Transverse colon (tissue), 4 donors: ENCODE measurements around the gene HPCAL1.

Source experiments
- CTCF ChIP-seq, 5 experiments: fragments of 200-600 bp in 3 of 5; fragments of 450-650 bp in 2 of 5; sonication (generic) in 3 of 5; IDR thresholded peaks; 1 replicate in 2 of 5; 2 replicates in 3 of 5; pipeline ENCODE4 v1.5.1; 2016 to 2017; ENCODE audit warnings: antibody characterized with exemption in 5 of 5, inconsistent platforms in 3 of 5, mild to moderate bottlenecking in 2 of 5, moderate library complexity in 1 of 5
- POLR2A ChIP-seq: fragments of 450-650 bp; IDR thresholded peaks from one replicate; pipeline ENCODE4 v1.6.1; 2016; ENCODE audit warnings: antibody characterized with exemption, mild to moderate bottlenecking, moderate library complexity
- POLR2AphosphoS5 ChIP-seq, 3 donors: sonication (generic); formaldehyde crosslinking; IDR thresholded peaks; one replicate each; pipeline ENCODE4 v1.6.1; 2016; ENCODE audit warnings: antibody characterized with exemption in 3 of 3

GRCh38 chr2:10360850-10361588, 58.3 kb downstream of the HPCAL1 start:
- TF ChIP-seq CTCF (IDR thresholded peaks at IDR 0.05) (no peak), POLR2AphosphoS5 (IDR thresholded peaks at IDR 0.05) (no peak), POLR2A (no peak)
